ENCODE measurements around the gene VMAC. TPM values are rescaled to one million over a fixed set of nuclear protein-coding genes. Genes with fewer than 3 reads are reported as not detected.

The VMAC gene
- polyA plus RNA-seq, 2 of the 4 experiments (the other 2 are of a cell fraction): 1.1 to 1.6 TPM

GRCh38 chr19:5897189-5897969 is 7.3 kb upstream of the VMAC start:
- H3K9me3 ChIP-seq: no peaks in the 10 kb centered on the region
- TF ChIP-seq RNF2 (IDR thresholded peaks at IDR 0.05; ENCODE audit: borderline replicate concordance, low read depth) (no peak), CHD4 (IDR thresholded peaks at IDR 0.05; ENCODE audit: borderline replicate concordance) (no peak), HOXB13 (CRISPR knock-in tag; IDR thresholded peaks at IDR 0.05; ENCODE audit: low read depth) (no peak)
- ChIA-PET CTCF (interaction anchor here (0.6 to 2.1 kb wide), 4 partner anchors 27 to 124 kb away, joined by 3 to 9 read pairs (median 4); no protein-coding TSS in a partner anchor), POLR2A (interaction anchor here (0.6 kb wide), 1 partner anchor 138 kb away, joined by 4 read pairs; no protein-coding TSS in a partner anchor)
- WGBS (ENCODE audit: missing lambda C conversion rate): 91% methylated on average over 18 of the region's 30 CpGs
- H3K27ac ChIP-seq: no peak overlapping the region
- no peak overlapping the region for H3K4me3 ChIP-seq
- peaks cover 2% of the 10 kb centered on the region; the same call in 1 of the 3 replicates for H3K4me1 ChIP-seq
- H3K4me2 ChIP-seq: no peak overlapping the region
- FAIRE-seq: no peak
- ATAC-seq: no peak
- DNase-seq (ENCODE audit: low read depth in 1 of 2, low spot score in 1 of 2): no peak

- Histone ChIP-seq H3K4me2 (no peak overlapping the region), H3K4me3 (no peak overlapping the region), H3K9me3 (no peaks in the 10 kb centered on the region), H3K27ac (no peak overlapping the region), H3K4me1 (peaks cover 5% of the 10 kb centered on the region; the same call in 1 of the 3 replicates)
- TF ChIP-seq CEBPB (IDR thresholded peaks at IDR 0.05): no peak
- no peak for DNase-seq (ENCODE audit: low read depth in 1 of 2, low spot score in 1 of 2)
- WGBS (ENCODE audit: missing lambda C conversion rate): 90% methylated on average over 12 of the region's 13 CpGs
- POLR2A ChIA-PET: no interaction called here
- CTCF ChIA-PET: interaction anchor here (0.8 to 1.5 kb wide), 4 partner anchors 77 to 126 kb away, joined by 3 to 5 read pairs (median 4); no protein-coding TSS in a partner anchor
- no peak for FAIRE-seq
- no peak for ATAC-seq
Measured at GRCh38 chr19:5899728-5900526, 4.7 kb upstream of the VMAC start.

GRCh38 chr19:5900976-5901375 is 3.7 kb upstream of the VMAC start:
- Histone ChIP-seq H3K4me1 (peaks cover 5% of the 10 kb centered on the region; the same call in 1 of the 3 replicates), H3K27ac (no peak overlapping the region), H3K4me2 (no peak overlapping the region), H3K9me3 (no peaks in the 10 kb centered on the region), H3K4me3 (no peak overlapping the region)
- POLR2A ChIA-PET: no interaction called here
- no peak for TF ChIP-seq HDAC2 (IDR thresholded peaks at IDR 0.05)
- ATAC-seq: no peak
- no peak for FAIRE-seq
- no peak for DNase-seq (ENCODE audit: low read depth in 1 of 2, low spot score in 1 of 2)
- WGBS (ENCODE audit: missing lambda C conversion rate): 94% methylated on average over 8 of the region's 8 CpGs
- CTCF ChIA-PET: interaction anchor here (3.4 kb wide), 1 partner anchor 9 kb away, joined by 19 read pairs; no protein-coding TSS in a partner anchor

- Histone ChIP-seq H3K9me3 (no peaks in the 10 kb centered on the region), H3K27ac (peak overlapping the region; percentile 95 to 98), H3K4me3 (peak overlapping the region; percentile 99), H3K4me1 (peaks cover 5% of the 10 kb centered on the region; the same call in 1 of the 3 replicates), H3K4me2 (peak overlapping the region; percentile 73)
- TF ChIP-seq RFX5 (IDR thresholded peaks at IDR 0.05) (no peak), FOSL2 (IDR thresholded peaks at IDR 0.05) (no peak), FOSL2 (CRISPR knock-in tag; IDR thresholded peaks at IDR 0.05) (0 out of 2 replicates have a peak, but pooled peaks have one; percentile 7), FOSB (CRISPR knock-in tag; IDR thresholded peaks at IDR 0.05) (no peak)
- 3% methylated on average over 9 of the region's 27 CpGs for WGBS (ENCODE audit: missing lambda C conversion rate)
- ATAC-seq (peak in 1 of 2 experiments; percentile 1; a peak in 2 of 6 replicates), FAIRE-seq (no peak), DNase-seq (ENCODE audit: low read depth in 1 of 2, low spot score in 1 of 2) (no peak)
- ChIA-PET CTCF (interaction anchor here (0.9 to 4.4 kb wide), 5 partner anchors 11 to 119 kb away, joined by 3 to 37 read pairs (median 4); no protein-coding TSS in a partner anchor), POLR2A (interaction anchor here (1.0 to 2.7 kb wide), 5 partner anchors 75 to 213 kb away, joined by 3 to 42 read pairs (median 5); partner anchors contain the start of gene RPL36)
Measured at GRCh38 chr19:5903056-5903623, 1.5 kb upstream of the VMAC start.

- POLR2A ChIA-PET: interaction anchor here (0.5 to 2.7 kb wide), 12 partner anchors 10 to 217 kb away, joined by 3 to 42 read pairs (median 3); partner anchors contain the start of genes DUS3L, NRTN and RPL36
- WGBS (ENCODE audit: missing lambda C conversion rate): 3% methylated on average over 33 of the region's 57 CpGs
- CTCF ChIA-PET: interaction anchor here (1.0 to 4.4 kb wide), 5 partner anchors 12 to 118 kb away, joined by 3 to 37 read pairs (median 4); no protein-coding TSS in a partner anchor
- DNase-seq (ENCODE audit: low read depth in 1 of 2, low spot score in 1 of 2) (peak; percentile 83 to 94), FAIRE-seq (no peak), ATAC-seq (peak; percentile 81 to 83)
- Histone ChIP-seq H3K27ac (peak within 1 kb of the TSS; percentile 95 to 98), H3K4me2 (peak within 1 kb of the TSS; percentile 73), H3K4me3 (peak within 1 kb of the TSS; percentile 99), H3K9me3 (no peaks in the 10 kb centered on the region), H3K4me1 (peaks cover 5% of the 10 kb centered on the region; the same call in 1 of the 3 replicates)
- TF ChIP-seq CBX8 (IDR thresholded peaks at IDR 0.05) (no peak), RNF2 (IDR thresholded peaks at IDR 0.05; ENCODE audit: borderline replicate concordance, low read depth) (no peak), RFX5 (IDR thresholded peaks at IDR 0.05) (no peak), HOXA7 (CRISPR knock-in tag; IDR thresholded peaks at IDR 0.05) (no peak), BHLHE40 (IDR thresholded peaks at IDR 0.05; ENCODE audit: low read depth, low read length) (peak; percentile 81), MAZ (IDR thresholded peaks at IDR 0.05; ENCODE audit: borderline replicate concordance, low read depth, low read length) (no peak), EHMT2 (IDR thresholded peaks at IDR 0.05; ENCODE audit: low read depth) (no peak), NFE2L2 (conservative IDR thresholded peaks at IDR 0.05; ENCODE audit: low read length) (no peak), RCOR1 (IDR thresholded peaks at IDR 0.05; ENCODE audit: low read depth, low read length) (no peak), ZC3H11A (IDR thresholded peaks at IDR 0.05) (no peak), USF2 (IDR thresholded peaks at IDR 0.05) (no peak)
Measured at GRCh38 chr19:5903624-5904351, 884 bp upstream of the VMAC start, which contains the start of gene NDUFA11. TSS of gene NDUFA11 (minus strand) at chr19:5903790. CDS start at chr19:5903708, 82 bp downstream.
